Activated CD8-positive, alpha-beta memory T cell treated with anti-CD3 and anti-CD28 coated beads for 48 hours (primary cell): Measurements from ENCODE around the gene USP11.

Source experiments
- DNase-seq, 3 experiments: peaks; one replicate each; pipeline ENCODE4 v3.0.0-alpha.2; 2020; ENCODE audit warnings: low read depth in 2 of 3, low spot score in 2 of 3

The USP11 gene

GRCh38 chrX:47232803-47233332 is at the start of gene USP11:
USP11 (plus strand) TSS chrX:47233009; CDS start chrX:47233044, 35 bp downstream.
- DNase-seq: no peak

GRCh38 chrX:47184486-47184885 is 48.3 kb upstream of the USP11 start:
- DNase-seq: no peak

- no peak for DNase-seq
These were observed 47.6 kb upstream of the USP11 start for GRCh38 chrX:47185241-47185640.

GRCh38 chrX:47186096-47186740 is 46.6 kb upstream of the USP11 start:
- DNase-seq: no peak

- DNase-seq: no peak
These were observed 45.6 kb upstream of the USP11 start for GRCh38 chrX:47187106-47187677.

GRCh38 chrX:47189906-47190305 is 42.9 kb upstream of the USP11 start:
- DNase-seq: no peak

- DNase-seq: peak; percentile 40 to 64 (median 49)
These were observed 42.2 kb upstream of the USP11 start for GRCh38 chrX:47190445-47191269.

GRCh38 chrX:47191331-47191730 is 41.5 kb upstream of the USP11 start:
- no peak for DNase-seq

- no peak for DNase-seq
These were observed 40.9 kb upstream of the USP11 start for GRCh38 chrX:47191806-47192401.

- DNase-seq: peak; percentile 69 to 95 (median 88)
These were observed 39.2 kb upstream of the USP11 start, which contains the start of gene UBA1 for GRCh38 chrX:47193475-47194193. UBA1 (plus strand) TSS chrX:47193829; CDS start chrX:47198803, 4,974 bp downstream.

GRCh38 chrX:47194194-47194787 is 38.5 kb upstream of the USP11 start:
- DNase-seq: no peak

- no peak for DNase-seq
These were observed 36.7 kb upstream of the USP11 start for GRCh38 chrX:47196098-47196497.

- DNase-seq: no peak
These were observed 35.3 kb upstream of the USP11 start for GRCh38 chrX:47197526-47197925.

- no peak for DNase-seq
These were observed 34.7 kb upstream of the USP11 start for GRCh38 chrX:47198026-47198686.

GRCh38 chrX:47198687-47199080 is 34.1 kb upstream of the USP11 start:
- DNase-seq: no peak

GRCh38 chrX:47199286-47199685 is 33.5 kb upstream of the USP11 start:
- DNase-seq: no peak

- DNase-seq: no peak
These were observed 32.2 kb upstream of the USP11 start for GRCh38 chrX:47200385-47201150.

GRCh38 chrX:47201345-47201944 is 31.4 kb upstream of the USP11 start:
- no peak for DNase-seq

- no peak for DNase-seq
These were observed 30.5 kb upstream of the USP11 start for GRCh38 chrX:47202316-47202715.
